GM12878 (cell line): ENCODE results near the gene PHKG2. TPM values are rescaled to one million over a fixed set of nuclear protein-coding genes. Genes with fewer than 3 reads are reported as not detected.

Experiments used
- ATAC-seq: fragments of 200-7000 bp; cut with Tn5 transposase; 3 replicates; pipeline ENCODE4 v1.9.1; 2020; ENCODE audit warnings: mild to moderate bottlenecking, moderate library complexity
- BruUV-seq: library from RNA; stranded (reverse); fragments of 400-500 nt; replicated peaks from 2 replicates; lab custom pipeline; 2021; lab: Mats Ljungman, UMichigan
- CTCF ChIA-PET: fragments of 300-600 bp; sonication (Branson Sonifier 250); formaldehyde crosslinking; extraction: SDS; loops from one replicate; lab custom pipeline; 2021; ENCODE audit warnings: inconsistent platforms; lab: Yijun Ruan, JAX
- POLR2A ChIA-PET: fragments of 350-600 bp; formaldehyde crosslinking; extraction: SDS; loops from one replicate; lab custom pipeline; 2021; ENCODE audit warnings: inconsistent platforms; lab: Charles Lee
- RAD21 ChIA-PET: fragments of 300-600 bp; sonication (Branson Sonifier 250); formaldehyde crosslinking; loops from one replicate; lab custom pipeline; 2023; ENCODE audit warnings: antibody characterized with exemption; ENCODE audit not compliant: unreplicated experiment; lab: Charles Lee
- SMC1A ChIA-PET: fragments of 300-600 bp; sonication (Branson Sonifier 250); formaldehyde crosslinking; loops from one replicate; lab custom pipeline; 2023; ENCODE audit not compliant: unreplicated experiment, uncharacterized antibody; lab: Charles Lee
- DNase-seq: peaks from one replicate; pipeline ENCODE4 v3.0.0-alpha.2; 2011; ENCODE audit warnings: low read depth, low spot score
- FAIRE-seq: peaks from 3 replicates; lab custom pipeline; 2011; peaks lifted over from hg19 to GRCh38; lab: Jason Lieb, UNC
- H2AFZ ChIP-seq: 2 replicates; pipeline ENCODE4 v1.6.0; 2011; ENCODE audit warnings: low read depth, low read length, control low read depth; ENCODE audit not compliant: control insufficient read depth
- H3K27ac ChIP-seq: 2 replicates; pipeline ENCODE4 v1.5.1; 2011; ENCODE audit warnings: control low read depth; ENCODE audit not compliant: control insufficient read depth, insufficient read depth
- H3K27me3 ChIP-seq, 2 experiments: replicated peaks in 1 of 2; 2 replicates each; pipeline versions ENCODE4 v1.6.0 to v1.6.1; 2011; ENCODE audit warnings: low read length in 1 of 2; ENCODE audit not compliant: control insufficient read depth in 2 of 2, insufficient read depth in 2 of 2
- H3K36me3 ChIP-seq, 2 experiments: 2 replicates each; pipeline ENCODE4 v1.5.1; 2011; ENCODE audit warnings: low read length in 1 of 2; ENCODE audit not compliant: control insufficient read depth in 2 of 2, insufficient read depth in 2 of 2
- H3K4me1 ChIP-seq: 2 replicates; pipeline ENCODE4 v1.6.1; 2011; ENCODE audit warnings: mild to moderate bottlenecking, low read length, moderate library complexity, mixed read lengths; ENCODE audit not compliant: control insufficient read depth, insufficient read depth
- H3K4me2 ChIP-seq: 2 replicates; pipeline ENCODE4 v1.6.0; 2011; ENCODE audit warnings: control low read depth; ENCODE audit not compliant: control insufficient read depth, insufficient read depth
- H3K4me3 ChIP-seq: fragments of 200-600 bp; sonication (generic); 2 replicates; pipeline ENCODE4 v1.5.1; 2016
- H3K79me2 ChIP-seq: 2 replicates; pipeline ENCODE4 v1.6.0; 2011; ENCODE audit warnings: low read length; ENCODE audit not compliant: control insufficient read depth, insufficient read depth
- H3K9ac ChIP-seq: 2 replicates; pipeline ENCODE4 v1.8.0; 2011; ENCODE audit warnings: low read length, control low read depth, mixed read lengths; ENCODE audit not compliant: control insufficient read depth, insufficient read depth
- H3K9me3 ChIP-seq: replicated peaks from 3 replicates; pipeline ENCODE4 v1.5.1; 2011; ENCODE audit warnings: mild to moderate bottlenecking, low read length; ENCODE audit not compliant: control insufficient read depth, insufficient read depth
- H4K20me1 ChIP-seq: 2 replicates; pipeline ENCODE4 v1.6.0; 2011; ENCODE audit not compliant: control insufficient read depth, insufficient read depth
- BCL3 ChIP-seq: IDR thresholded peaks from 2 replicates; pipeline ENCODE4 v1.6.1; 2011; ENCODE audit warnings: borderline replicate concordance, low read depth, mild to moderate bottlenecking, moderate library complexity, low read length; ENCODE audit not compliant: insufficient read depth, poor library complexity, severe bottlenecking
- CBFB ChIP-seq: IDR thresholded peaks from 2 replicates; pipeline ENCODE4 v1.6.1; 2016; ENCODE audit warnings: antibody characterized with exemption, low read depth
- E2F8 ChIP-seq: fragments of 450-650 bp; IDR thresholded peaks from 2 replicates; pipeline ENCODE4 v1.6.1; 2018; ENCODE audit warnings: mild to moderate bottlenecking, low read depth, moderate library complexity; ENCODE audit not compliant: partially characterized antibody
- HSF1 ChIP-seq: fragments of 150-350 bp; IDR thresholded peaks from 2 replicates; pipeline ENCODE4 v1.6.1; 2014; ENCODE audit warnings: mild to moderate bottlenecking, low read depth, low read length
- IKZF1 ChIP-seq: fragments of 450-650 bp; conservative IDR thresholded peaks from 2 replicates; pipeline ENCODE4 v1.6.1; 2017; ENCODE audit warnings: antibody characterized with exemption, mild to moderate bottlenecking
- MTA2 ChIP-seq: fragments of 450-650 bp; IDR thresholded peaks from 2 replicates; pipeline ENCODE4 v1.6.1; 2016; ENCODE audit warnings: low read depth, mild to moderate bottlenecking, moderate library complexity
- NFXL1 ChIP-seq: fragments of 450-650 bp; IDR thresholded peaks from 2 replicates; pipeline ENCODE4 v1.6.1; 2017; ENCODE audit warnings: antibody characterized with exemption, mild to moderate bottlenecking, borderline replicate concordance
- REST ChIP-seq: IDR thresholded peaks from 2 replicates; pipeline ENCODE4 v1.6.1; 2012; ENCODE audit warnings: mild to moderate bottlenecking, low read depth, low read length
- SIN3A ChIP-seq: IDR thresholded peaks from 2 replicates; pipeline ENCODE4 v1.6.1; 2012; ENCODE audit warnings: low read depth, low read length, improper control_type of control experiment
- SP1 ChIP-seq: IDR thresholded peaks from one replicate; pipeline ENCODE4 v1.6.1; 2011; ENCODE audit warnings: low read depth, low read length
- STAT3 ChIP-seq: IDR thresholded peaks from 2 replicates; pipeline ENCODE4 v1.6.1; 2011; ENCODE audit warnings: low read depth, low read length, improper control_type of control experiment
- YBX1 ChIP-seq: fragments of 450-650 bp; IDR thresholded peaks from 2 replicates; pipeline ENCODE4 v1.6.1; 2016; ENCODE audit warnings: antibody characterized with exemption
- YY1 ChIP-seq: IDR thresholded peaks from 2 replicates; pipeline ENCODE4 v1.6.1; 2011; ENCODE audit warnings: low read depth, mild to moderate bottlenecking, low read length
- WGBS: methylation state at CpG from one replicate; pipeline ENCODE4 v1.1.6; 2016; ENCODE audit warnings: low lambda C conversion rate; ENCODE audit not compliant: insufficient replicate concordance, insufficient coverage; ENCODE audit errors: missing lambda C conversion rate; 5-methylcytosine and 5-hydroxymethylcytosine counted together
- in situ Hi-C: fragments of 300-500 bp; cut with MboI; formaldehyde crosslinking; loops from 9 replicates; pipeline ENCODE4 v1.14.3; 2018; ENCODE audit warnings: mixed read lengths
- intact Hi-C: fragments of 100-400 bp; cut with micrococcal nuclease; formaldehyde crosslinking; loops from one replicate; pipeline ENCODE4 v1.14.2; 2022; ENCODE audit not compliant: unreplicated experiment
- polyA plus RNA-seq, 11 experiments: library from polyadenylated mRNA; depleted of rRNA in 4 of 11; unstranded in 6 of 11; stranded (reverse) in 5 of 11; fragments of >200 nt; fragmentation: Nextera tagmentation in 4 of 11; fragmentation: Illumina TruSeq in 1 of 11; extraction: Ambion mirVana in 4 of 11; extraction: Trizol in 1 of 11; gene quantifications; 1 replicate in 1 of 11; 2 replicates in 10 of 11; pipeline versions ENCODE4 v1.2.1 to v1.2.3, GENCODE V29; 2011 to 2016; ENCODE audit warnings: inconsistent platforms in 2 of 11, missing spikeins in 2 of 11, low read depth in 1 of 11
- total RNA-seq, 4 experiments: library from RNA; depleted of rRNA in 3 of 4; stranded (reverse); fragments of >200 nt in 3 of 4; fragmentation: Illumina TruSeq in 1 of 4; extraction: Trizol in 1 of 4; gene quantifications; 2 replicates each; pipeline versions ENCODE4 v1.2.1 to v1.2.3, GENCODE V29; 2013 to 2021

The PHKG2 gene
- total and polyA plus RNA-seq, 10 of the 15 experiments (the other 5 are each of a cell fraction or from before 2014, with no cell fraction given), result 5.2 to 50.1 (median 37.2) TPM

GRCh38 chr16:30745082-30745481 lies 3.1 kb upstream of the PHKG2 start:
- no peak overlapping the region for H3K27ac ChIP-seq
- no peak overlapping the region for H2AFZ ChIP-seq
- no peaks in the 10 kb centered on the region; the same call in 1 of the 2 replicates for H4K20me1 ChIP-seq
- ChIA-PET CTCF (interaction anchor here (1.5 kb wide), 1 partner anchor 156 kb away, joined by 3 read pairs; no protein-coding TSS in a partner anchor), POLR2A (no interaction called here), SMC1A (no interaction called here)
- FAIRE-seq (no peak), DNase-seq (no peak)
- 81% methylated on average over 2 of the region's 2 CpGs for WGBS
- no peaks in the 10 kb centered on the region for H3K27me3 ChIP-seq
- H3K36me3 ChIP-seq, result peaks cover 0 to 10% of the 10 kb centered on the region in 2 experiments; a peak in 2 of 4 replicates
- H3K4me1 ChIP-seq, result peaks cover 6% of the 10 kb centered on the region
- no peak overlapping the region for H3K4me3 ChIP-seq
- H3K9ac ChIP-seq, result no peak overlapping the region
- no peak overlapping the region for H3K4me2 ChIP-seq
- peaks cover 13% of the 10 kb centered on the region for H3K79me2 ChIP-seq
- no peaks in the 10 kb centered on the region for H3K9me3 ChIP-seq
- BruUV-seq, result no TSS peak
- in situ Hi-C loops (no loop called here), intact Hi-C loops (no loop called here)
- TF ChIP-seq E2F8, result no peak
- TF ChIP-seq NFXL1, result no peak
- no peak for TF ChIP-seq BCL3
- no peak for TF ChIP-seq HSF1
- TF ChIP-seq SIN3A, result no peak
- TF ChIP-seq YY1, result no peak
- TF ChIP-seq CBFB, result no peak
- no peak for TF ChIP-seq MTA2
- no peak for TF ChIP-seq YBX1
- no peak for TF ChIP-seq SP1
- no peak for TF ChIP-seq STAT3
- no peak for TF ChIP-seq REST
- TF ChIP-seq IKZF1, result no peak
- TF ChIP-seq, all 136 proteins: peak for 0
- ATAC-seq, result no peak
- RAD21 ChIA-PET, result no interaction called here
